Activated naive CD4-positive, alpha-beta T cell (primary cell): ENCODE data around the gene RRN3.
A peak's percentile ranks its signal among the peaks of the same experiment; 100 is the strongest.
"Not testable (repeated sequence)": the region's sequence is repeated elsewhere in the genome, so short reads cannot be mapped to it uniquely, and the experiment has no call there.

Experiments used
- DNase-seq, 4 experiments: peaks; one replicate each; lab custom pipeline; 2025; lab: John Stamatoyannopoulos, UW

Gene RRN3, protein sequence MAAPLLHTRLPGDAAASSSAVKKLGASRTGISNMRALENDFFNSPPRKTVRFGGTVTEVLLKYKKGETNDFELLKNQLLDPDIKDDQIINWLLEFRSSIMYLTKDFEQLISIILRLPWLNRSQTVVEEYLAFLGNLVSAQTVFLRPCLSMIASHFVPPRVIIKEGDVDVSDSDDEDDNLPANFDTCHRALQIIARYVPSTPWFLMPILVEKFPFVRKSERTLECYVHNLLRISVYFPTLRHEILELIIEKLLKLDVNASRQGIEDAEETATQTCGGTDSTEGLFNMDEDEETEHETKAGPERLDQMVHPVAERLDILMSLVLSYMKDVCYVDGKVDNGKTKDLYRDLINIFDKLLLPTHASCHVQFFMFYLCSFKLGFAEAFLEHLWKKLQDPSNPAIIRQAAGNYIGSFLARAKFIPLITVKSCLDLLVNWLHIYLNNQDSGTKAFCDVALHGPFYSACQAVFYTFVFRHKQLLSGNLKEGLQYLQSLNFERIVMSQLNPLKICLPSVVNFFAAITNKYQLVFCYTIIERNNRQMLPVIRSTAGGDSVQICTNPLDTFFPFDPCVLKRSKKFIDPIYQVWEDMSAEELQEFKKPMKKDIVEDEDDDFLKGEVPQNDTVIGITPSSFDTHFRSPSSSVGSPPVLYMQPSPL

DNA sequence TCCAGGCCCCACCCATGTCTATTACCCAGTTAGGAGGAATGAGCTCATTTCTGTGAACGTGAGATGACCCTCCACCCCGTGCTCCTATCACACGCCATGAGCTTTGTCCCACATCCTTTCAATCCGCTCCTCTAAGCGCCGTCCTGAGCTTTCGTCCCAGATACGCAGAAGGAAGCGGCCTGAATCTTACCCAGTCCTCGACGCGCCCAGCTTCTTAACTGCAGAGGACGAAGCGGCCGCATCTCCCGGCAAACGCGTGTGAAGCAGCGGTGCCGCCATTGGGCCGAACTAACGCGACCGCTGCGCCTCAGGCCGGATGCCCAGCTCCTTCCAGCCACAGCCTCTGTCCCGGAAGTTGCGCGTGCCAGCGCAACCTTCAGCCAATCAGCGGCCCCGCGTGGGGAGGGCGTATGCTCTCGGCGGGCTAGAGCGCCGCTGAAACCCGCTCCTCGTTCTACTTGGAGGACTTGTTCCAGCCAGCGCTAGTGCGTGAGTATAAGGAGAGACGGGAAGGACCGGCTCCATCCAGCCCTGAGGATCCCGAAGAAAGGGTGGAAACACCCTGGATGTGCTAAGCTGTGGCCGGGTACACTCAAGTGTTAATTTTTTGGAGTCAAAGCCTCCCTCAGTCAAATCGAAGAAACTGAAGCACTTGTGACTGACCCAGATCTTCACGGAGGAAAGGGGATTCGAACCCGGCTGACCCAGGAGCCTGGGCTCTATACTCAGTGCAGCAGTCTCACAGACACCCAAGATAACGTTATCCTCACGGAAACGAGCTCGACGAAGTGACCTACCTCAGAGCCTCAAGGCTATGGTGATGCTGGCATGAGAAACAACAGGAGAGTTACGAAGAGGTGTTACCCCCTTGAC lies at the start of gene RRN3:
Gene RRN3, minus strand, starts transcription at position 318 of the 873 bp plus-strand sequence. Its CDS starts 39 bp downstream, at position 279.
- DNase-seq, result peak; percentile 65 to 75 (median 66)

GRCh38 chr16:15143601-15144091 lies 49.6 kb upstream of the RRN3 start:
- DNase-seq, result not testable (repeated sequence)

DNA sequence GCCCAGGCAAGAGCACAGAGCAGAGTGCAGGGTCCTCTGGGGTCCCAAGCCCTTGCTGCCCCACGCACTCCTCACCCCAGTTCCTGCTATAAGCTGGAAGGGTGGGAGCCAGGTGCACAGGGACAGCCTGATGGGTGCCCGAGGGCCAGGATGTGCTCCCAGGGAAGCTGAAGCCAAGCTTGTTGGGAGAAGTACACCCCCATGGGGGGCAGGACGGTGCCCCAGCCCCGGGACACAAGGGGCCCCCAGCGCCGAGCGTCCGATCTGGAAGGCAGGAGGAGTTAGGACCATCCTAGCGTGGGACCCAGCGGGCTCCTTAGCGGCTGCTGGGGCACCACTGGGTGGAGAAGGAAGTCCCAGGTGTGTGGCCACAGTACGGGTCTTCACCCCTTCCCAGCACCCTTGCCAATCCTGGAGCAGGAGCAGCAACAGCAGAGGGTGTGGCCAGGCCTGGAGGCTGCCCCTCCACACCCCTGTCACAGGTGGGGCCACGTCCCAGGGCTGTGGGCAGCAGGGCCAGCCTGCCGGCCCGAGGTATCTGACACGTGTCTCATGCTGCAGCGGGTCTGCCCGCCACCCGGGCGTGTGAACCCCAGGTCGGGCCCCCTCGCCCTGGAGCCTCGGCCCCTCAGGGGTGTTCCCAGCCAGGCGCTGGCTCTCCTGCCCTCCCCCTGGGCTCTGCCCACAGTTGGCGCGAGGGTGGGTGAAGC lies 49.0 kb upstream of the RRN3 start:
- DNase-seq, result not testable (repeated sequence)

GRCh38 chr16:15142107-15142890 lies 48.2 kb upstream of the RRN3 start:
- DNase-seq, result not testable (repeated sequence)

DNA sequence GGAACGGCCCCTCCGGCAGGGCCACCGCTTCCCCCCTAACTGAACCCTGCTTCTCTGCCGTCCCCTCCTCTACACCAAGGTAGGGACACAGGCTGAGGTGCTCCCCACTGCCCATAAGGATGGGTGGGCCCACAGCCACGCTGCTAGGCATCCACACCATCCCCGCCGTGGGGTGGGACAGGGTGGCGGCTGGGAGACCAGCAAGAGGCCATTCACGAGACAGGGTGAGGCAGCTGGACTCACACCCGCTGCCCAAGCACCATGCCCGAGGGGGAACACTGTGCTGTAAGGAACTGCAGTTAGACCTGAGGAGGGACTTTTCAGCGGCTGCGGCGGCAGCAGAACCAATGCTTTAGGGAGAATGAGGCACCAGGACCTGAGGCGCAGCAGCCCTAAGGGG lies 47.5 kb upstream of the RRN3 start:
- DNase-seq, result no peak

- not testable (repeated sequence) for DNase-seq
These were observed 46.6 kb upstream of the RRN3 start for GRCh38 chr16:15140444-15141365.

DNA sequence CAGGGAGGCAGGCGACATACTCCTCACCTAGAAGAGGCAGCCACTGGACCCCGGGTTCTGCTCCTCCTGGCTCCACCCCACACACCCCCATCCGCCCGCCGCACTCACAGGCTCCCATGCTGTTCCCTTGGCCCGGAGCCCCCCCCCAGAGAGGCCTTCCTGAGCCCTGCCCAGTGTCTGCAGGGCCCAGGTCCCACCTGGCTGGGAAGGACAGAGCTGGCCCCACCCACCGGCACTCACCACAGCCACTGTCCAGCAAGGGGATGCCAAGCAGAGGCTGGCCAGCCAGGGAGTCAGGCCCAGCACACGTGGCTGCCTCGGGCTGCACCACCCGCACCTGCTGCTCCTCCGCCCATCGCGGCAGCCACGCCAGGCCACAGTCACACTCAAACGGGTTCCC lies 43.4 kb upstream of the RRN3 start:
- not testable (repeated sequence) for DNase-seq

GRCh38 chr16:15135483-15136360 lies 41.6 kb upstream of the RRN3 start:
- DNase-seq, result not testable (repeated sequence)

- not testable (repeated sequence) for DNase-seq
These were observed 40.8 kb upstream of the RRN3 start for GRCh38 chr16:15134752-15135482.

DNA sequence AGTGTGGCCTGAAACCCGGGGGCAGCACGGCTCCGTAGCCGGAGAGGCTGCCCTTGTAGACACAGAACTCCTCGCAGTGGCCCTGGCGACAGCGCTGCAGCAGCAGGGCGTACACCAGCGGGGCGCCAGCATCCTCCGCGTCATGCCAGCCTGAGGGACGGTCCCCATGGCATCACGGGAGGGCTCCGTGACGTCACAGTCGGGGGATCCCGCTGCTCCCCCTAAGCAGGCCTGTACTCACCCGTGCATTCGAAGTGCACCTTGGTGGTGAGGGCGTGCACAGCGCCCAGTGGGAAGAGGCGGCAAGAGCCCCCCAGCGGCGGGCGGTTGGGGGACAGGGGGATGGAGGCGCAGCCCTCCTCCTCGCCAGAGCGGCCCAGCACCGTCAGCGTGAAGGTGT lies 39.5 kb upstream of the RRN3 start:
- DNase-seq, result not testable (repeated sequence)

- not testable (repeated sequence) for DNase-seq
These were observed 38.8 kb upstream of the RRN3 start for GRCh38 chr16:15132719-15133428.

- not testable (repeated sequence) for DNase-seq
These were observed 37.0 kb upstream of the RRN3 start for GRCh38 chr16:15130943-15131700.

GRCh38 chr16:15130256-15130932 lies 36.3 kb upstream of the RRN3 start:
- DNase-seq, result not testable (repeated sequence)

GRCh38 chr16:15127641-15128425 lies 33.8 kb upstream of the RRN3 start:
- DNase-seq, result not testable (repeated sequence)
